ENCODE measurements around the gene TBPL1. TPM values are rescaled to one million over a fixed set of nuclear protein-coding genes. Genes with fewer than 3 reads are reported as not detected.

Gene TBPL1
- total RNA-seq, 2 donors from 2014 or later: 0.99 to 10.9 TPM

DNA sequence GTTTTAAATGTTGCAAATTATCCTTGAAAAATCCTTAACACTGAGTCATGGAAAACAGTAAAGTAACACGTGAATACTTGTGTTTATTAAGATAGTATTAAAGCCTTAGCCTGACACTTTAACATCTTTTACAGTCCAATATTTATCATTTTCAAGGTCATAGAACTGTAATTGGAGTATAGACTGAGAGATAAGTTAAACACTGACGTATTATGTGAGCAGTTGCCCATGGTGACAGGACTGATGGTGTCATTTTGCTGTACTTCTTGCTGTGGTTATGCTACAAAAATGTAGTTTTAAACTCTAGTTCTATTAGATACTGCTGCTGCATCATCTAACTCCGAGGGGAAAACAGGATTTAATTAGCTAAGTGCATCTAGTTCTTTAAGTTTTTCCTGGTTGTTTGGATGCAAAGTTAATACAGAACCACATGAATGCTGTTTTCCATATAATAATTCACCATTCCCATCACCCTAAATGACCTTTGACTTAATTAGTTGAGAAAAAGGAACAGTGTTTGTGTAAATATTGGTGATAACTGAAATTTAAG is 61.6 kb downstream of the TBPL1 start:
- Histone ChIP-seq H3K9me3 (no peaks in the 10 kb centered on the region), H3K4me1 (no peaks in the 10 kb centered on the region), H3K36me3 (replicated peaks in 1 of 2; ENCODE audit: insufficient read depth in 1 of 2, low read depth in 2 of 2) (no peaks in the 10 kb centered on the region), H3K4me3 (no peak overlapping the region), H3K27me3 (no peaks in the 10 kb centered on the region), H3K27ac (no peak overlapping the region)
- TF ChIP-seq POLR2A (IDR thresholded peaks at IDR 0.05): no peak
- TF ChIP-seq, protein P1, sequence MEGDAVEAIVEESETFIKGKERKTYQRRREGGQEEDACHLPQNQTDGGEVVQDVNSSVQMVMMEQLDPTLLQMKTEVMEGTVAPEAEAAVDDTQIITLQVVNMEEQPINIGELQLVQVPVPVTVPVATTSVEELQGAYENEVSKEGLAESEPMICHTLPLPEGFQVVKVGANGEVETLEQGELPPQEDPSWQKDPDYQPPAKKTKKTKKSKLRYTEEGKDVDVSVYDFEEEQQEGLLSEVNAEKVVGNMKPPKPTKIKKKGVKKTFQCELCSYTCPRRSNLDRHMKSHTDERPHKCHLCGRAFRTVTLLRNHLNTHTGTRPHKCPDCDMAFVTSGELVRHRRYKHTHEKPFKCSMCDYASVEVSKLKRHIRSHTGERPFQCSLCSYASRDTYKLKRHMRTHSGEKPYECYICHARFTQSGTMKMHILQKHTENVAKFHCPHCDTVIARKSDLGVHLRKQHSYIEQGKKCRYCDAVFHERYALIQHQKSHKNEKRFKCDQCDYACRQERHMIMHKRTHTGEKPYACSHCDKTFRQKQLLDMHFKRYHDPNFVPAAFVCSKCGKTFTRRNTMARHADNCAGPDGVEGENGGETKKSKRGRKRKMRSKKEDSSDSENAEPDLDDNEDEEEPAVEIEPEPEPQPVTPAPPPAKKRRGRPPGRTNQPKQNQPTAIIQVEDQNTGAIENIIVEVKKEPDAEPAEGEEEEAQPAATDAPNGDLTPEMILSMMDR (IDR thresholded peaks at IDR 0.05): no peak
- intact Hi-C loops (cut with DNase I): no loop called here
- ATAC-seq: peak; percentile 30
- DNase-seq: no peak
- WGBS, 2 donors: 14 to 17% methylated on average over 3 of the region's 3 CpGs

GRCh38 chr6:134015719-134016557 is 62.9 kb downstream of the TBPL1 start:
- Histone ChIP-seq H3K4me1 (no peaks in the 10 kb centered on the region), H3K27me3 (no peaks in the 10 kb centered on the region), H3K27ac (no peak overlapping the region), H3K4me3 (no peak overlapping the region), H3K9me3 (no peaks in the 10 kb centered on the region), H3K36me3 (replicated peaks in 1 of 2; ENCODE audit: insufficient read depth in 1 of 2, low read depth in 2 of 2) (no peaks in the 10 kb centered on the region)
- DNase-seq (no peak), ATAC-seq (no peak)
- WGBS, 2 donors: 56 to 65% methylated on average over 5 of the region's 5 CpGs
- no peak for TF ChIP-seq POLR2A (IDR thresholded peaks at IDR 0.05)
- TF ChIP-seq, protein P1 (IDR thresholded peaks at IDR 0.05): no peak
- intact Hi-C loops (cut with DNase I): no loop called here

- no peak for DNase-seq
- Histone ChIP-seq H3K9me3 (no peaks in the 10 kb centered on the region), H3K27ac (no peak overlapping the region), H3K36me3 (replicated peaks in 1 of 2; ENCODE audit: insufficient read depth in 1 of 2, low read depth in 2 of 2) (no peaks in the 10 kb centered on the region), H3K4me3 (no peak overlapping the region), H3K27me3 (no peaks in the 10 kb centered on the region), H3K4me1 (no peaks in the 10 kb centered on the region)
- intact Hi-C loops (cut with DNase I): no loop called here
- no peak for TF ChIP-seq POLR2A (IDR thresholded peaks at IDR 0.05)
- TF ChIP-seq, protein P1 (IDR thresholded peaks at IDR 0.05): no peak
- no peak for ATAC-seq
Measured at GRCh38 chr6:134016558-134016814, 63.5 kb downstream of the TBPL1 start.

DNA sequence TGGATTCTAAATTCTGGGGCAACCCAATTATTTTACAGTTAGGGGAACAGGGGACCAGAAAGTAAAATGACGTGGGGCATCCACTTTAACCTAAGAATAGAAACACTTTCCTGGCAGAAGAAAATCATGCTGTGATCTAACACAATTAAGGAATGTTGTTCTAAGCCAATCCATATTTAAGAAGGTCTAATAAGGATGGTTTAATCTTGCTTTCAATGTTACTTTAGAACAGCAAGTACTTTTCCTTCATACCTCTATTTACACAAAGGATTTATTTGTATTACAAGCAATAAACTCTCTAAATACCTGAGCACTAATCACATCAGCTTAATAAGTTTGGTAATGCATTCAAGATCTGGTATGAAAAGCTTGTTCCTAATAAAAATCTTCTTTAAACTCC is 67.0 kb downstream of the TBPL1 start:
- DNase-seq (no peak), ATAC-seq (peak; percentile 30)
- H3K27me3 ChIP-seq: no peaks in the 10 kb centered on the region
- no peak for TF ChIP-seq POLR2A (IDR thresholded peaks at IDR 0.05)
- TF ChIP-seq, protein P1 (IDR thresholded peaks at IDR 0.05): no peak
- H3K4me3 ChIP-seq: no peak overlapping the region
- no peaks in the 10 kb centered on the region for H3K9me3 ChIP-seq
- H3K4me1 ChIP-seq: no peaks in the 10 kb centered on the region
- 64 to 74% methylated on average over 1 of the region's 1 CpG for WGBS, 2 donors
- H3K36me3 ChIP-seq (replicated peaks in 1 of 2; ENCODE audit: insufficient read depth in 1 of 2, low read depth in 2 of 2): no peaks in the 10 kb centered on the region
- H3K27ac ChIP-seq: no peak overlapping the region
- intact Hi-C loops (cut with DNase I): no loop called here

- Histone ChIP-seq H3K4me3 (no peak overlapping the region), H3K36me3 (replicated peaks in 1 of 2; ENCODE audit: insufficient read depth in 1 of 2, low read depth in 2 of 2) (no peaks in the 10 kb centered on the region), H3K4me1 (no peaks in the 10 kb centered on the region), H3K9me3 (no peaks in the 10 kb centered on the region), H3K27ac (no peak overlapping the region), H3K27me3 (no peaks in the 10 kb centered on the region)
- TF ChIP-seq, protein P1 (IDR thresholded peaks at IDR 0.05): no peak
- no peak for TF ChIP-seq POLR2A (IDR thresholded peaks at IDR 0.05)
- 36 to 44% methylated on average over 4 of the region's 4 CpGs for WGBS, 2 donors
- DNase-seq (no peak), ATAC-seq (no peak)
- intact Hi-C loops (cut with DNase I): no loop called here
Measured at GRCh38 chr6:134020543-134020942, 67.5 kb downstream of the TBPL1 start.
